HepG2 (cell line): ENCODE results near the gene ATP5F1E. TPM values are rescaled to one million over a fixed set of nuclear protein-coding genes. Genes with fewer than 3 reads are reported as not detected.

ENCODE experiments used
- ADNP ChIP-seq: sonication (generic); formaldehyde crosslinking; IDR thresholded peaks from 2 replicates; pipeline ENCODE4 v1.4.0; 2020; ENCODE audit warnings: missing genetic modification reagents
- E2F1 ChIP-seq: sonication (generic); formaldehyde crosslinking; IDR thresholded peaks from 2 replicates; pipeline ENCODE4 v1.5.0; 2020; ENCODE audit warnings: missing genetic modification reagents
- EHMT2 ChIP-seq: fragments of 200-600 bp; sonication (generic); IDR thresholded peaks from 2 replicates; pipeline ENCODE4 v1.7.0; 2017; ENCODE audit warnings: antibody characterized with exemption, low read depth, low read length, borderline replicate concordance
- ESRRA ChIP-seq: sonication (generic); formaldehyde crosslinking; IDR thresholded peaks from 2 replicates; pipeline ENCODE4 v1.5.1; 2020; ENCODE audit warnings: mild to moderate bottlenecking, low read depth, missing genetic modification reagents
- FIP1L1 ChIP-seq: fragments of 200-400 bp; formaldehyde crosslinking; IDR thresholded peaks from 2 replicates; pipeline ENCODE4 v1.6.1; 2018; ENCODE audit warnings: low read depth, mild to moderate bottlenecking, low read length, moderate library complexity, borderline replicate concordance; ENCODE audit not compliant: insufficient read depth
- FOXA1 ChIP-seq, 2 experiments: fragments of 450-650 bp in 1 of 2; sonication (generic) in 1 of 2; formaldehyde crosslinking in 1 of 2; IDR thresholded peaks; 2 replicates each; pipeline versions ENCODE4 v1.4.0 to v1.6.1; 2016 to 2020; ENCODE audit warnings: missing genetic modification reagents in 1 of 2
- ISX ChIP-seq: sonication (generic); formaldehyde crosslinking; conservative IDR thresholded peaks from 2 replicates; pipeline ENCODE4 v1.5.0; 2020; ENCODE audit warnings: missing genetic modification reagents
- KDM6A ChIP-seq: IDR thresholded peaks from 2 replicates; pipeline ENCODE4 v1.6.1; 2016; ENCODE audit warnings: low read depth
- NAIF1 ChIP-seq: sonication (generic); formaldehyde crosslinking; IDR thresholded peaks from 2 replicates; pipeline ENCODE4 v1.5.0; 2020; ENCODE audit warnings: mild to moderate bottlenecking, missing genetic modification reagents, borderline replicate concordance
- POLR2AphosphoS5 ChIP-seq: IDR thresholded peaks from 2 replicates; pipeline ENCODE4 v1.6.1; 2012; ENCODE audit warnings: low read depth, low read length
- RFXAP ChIP-seq: sonication (generic); formaldehyde crosslinking; IDR thresholded peaks from 2 replicates; pipeline ENCODE4 v1.4.0; 2020; ENCODE audit warnings: missing genetic modification reagents, borderline replicate concordance
- STAG1 ChIP-seq: sonication (generic); formaldehyde crosslinking; IDR thresholded peaks from 2 replicates; pipeline ENCODE4 v1.4.0; 2020; ENCODE audit warnings: missing genetic modification reagents
- ZNF205 ChIP-seq: IDR thresholded peaks from 2 replicates; pipeline ENCODE4 v1.6.1; 2018; ENCODE audit warnings: missing biosample characterization, missing genetic modification reagents
- ZNF598 ChIP-seq: sonication (generic); formaldehyde crosslinking; IDR thresholded peaks from 2 replicates; pipeline ENCODE4 v1.5.1; 2020; ENCODE audit warnings: mild to moderate bottlenecking, missing genetic modification reagents, borderline replicate concordance
- ZNF75D ChIP-seq: sonication (generic); formaldehyde crosslinking; IDR thresholded peaks from 2 replicates; pipeline ENCODE4 v1.8.1; 2023; ENCODE audit warnings: missing genetic modification reagents, mild to moderate bottlenecking, borderline replicate concordance
- polyA plus RNA-seq, 8 experiments: library from polyadenylated mRNA; depleted of rRNA in 3 of 8; stranded (reverse) in 7 of 8; unstranded in 1 of 8; fragments of >200 nt; fragmentation: Illumina TruSeq in 4 of 8; extraction: Trizol in 4 of 8; gene quantifications; 2 replicates each; pipeline versions ENCODE4 v1.2.1 to v1.2.3, GENCODE V29; 2011 to 2016; ENCODE audit warnings: low read depth in 4 of 8, missing spikeins in 1 of 8, mixed read lengths in 1 of 8; ENCODE audit not compliant: insufficient read depth in 1 of 8
- total RNA-seq, 5 experiments: library from RNA; depleted of rRNA; stranded (reverse); fragments of >200 nt; fragmentation: Illumina TruSeq; extraction: Trizol; gene quantifications; 2 replicates each; pipeline ENCODE4 v1.2.3, GENCODE V29; 2016; ENCODE audit warnings: low read depth in 1 of 5
- TF ChIP-seq, protein P1 (sequence below), 2 experiments: fragments of 450-650 bp in 1 of 2; sonication (generic) in 1 of 2; formaldehyde crosslinking in 1 of 2; IDR thresholded peaks; 2 replicates each; pipeline versions ENCODE4 v1.6.1 to v1.8.0; 2016 to 2022; ENCODE audit warnings: antibody characterized with exemption in 1 of 2, mild to moderate bottlenecking in 1 of 2, missing genetic modification reagents in 1 of 2
- TF ChIP-seq, protein P2 (sequence below): sonication (generic); formaldehyde crosslinking; IDR thresholded peaks from 2 replicates; pipeline ENCODE4 v1.4.0; 2020; ENCODE audit warnings: missing genetic modification reagents, mild to moderate bottlenecking, borderline replicate concordance

Gene ATP5F1E
- total and polyA plus RNA-seq, 2 of the 13 experiments (the other 11 are each of a cell fraction or from before 2014, with no cell fraction given), result 121 to 134 TPM

DNA sequence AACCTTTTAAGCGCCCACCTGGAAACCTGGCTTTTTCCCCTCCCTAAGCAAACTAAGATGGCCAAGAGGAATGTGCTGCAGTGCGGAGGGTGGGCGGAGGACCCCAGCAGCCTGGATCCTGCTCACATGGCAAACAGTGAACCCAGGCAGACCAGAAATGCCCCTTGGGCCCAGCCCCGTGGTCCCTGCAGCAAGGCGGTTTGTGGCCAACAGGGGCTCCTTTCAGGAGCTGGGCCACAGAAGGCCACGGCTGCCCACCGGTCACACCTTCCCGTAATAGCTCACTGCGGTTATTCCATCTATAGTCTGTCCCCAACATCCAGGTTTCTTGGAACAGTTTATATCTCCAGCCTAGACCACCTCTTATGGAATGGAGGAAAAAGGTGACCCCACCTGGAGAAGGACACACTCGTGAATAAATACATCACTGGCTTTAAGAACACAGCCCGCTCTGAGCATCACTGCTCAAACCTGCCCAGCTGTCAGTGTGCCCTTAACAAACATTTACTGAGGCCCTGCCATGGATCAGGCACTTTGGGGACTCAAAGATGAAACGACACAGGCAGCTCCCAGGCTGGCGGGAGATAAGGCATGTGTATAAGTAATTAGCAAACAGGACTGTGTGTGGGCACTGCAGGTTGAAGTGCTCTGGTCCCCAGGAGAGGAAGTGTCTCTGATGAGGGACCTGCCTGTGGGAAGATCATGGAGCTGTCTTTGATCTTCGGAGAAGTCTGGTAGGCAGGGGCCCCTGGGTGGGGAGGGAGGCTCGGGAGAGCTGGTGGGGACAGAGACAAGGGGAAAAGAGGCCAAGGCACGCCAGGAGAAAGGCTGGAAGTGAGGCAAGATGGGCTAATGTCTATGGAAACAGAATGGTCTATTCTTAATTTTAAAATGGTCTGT lies 16.1 kb downstream of the ATP5F1E start (continued):
- TF ChIP-seq, protein P1, sequence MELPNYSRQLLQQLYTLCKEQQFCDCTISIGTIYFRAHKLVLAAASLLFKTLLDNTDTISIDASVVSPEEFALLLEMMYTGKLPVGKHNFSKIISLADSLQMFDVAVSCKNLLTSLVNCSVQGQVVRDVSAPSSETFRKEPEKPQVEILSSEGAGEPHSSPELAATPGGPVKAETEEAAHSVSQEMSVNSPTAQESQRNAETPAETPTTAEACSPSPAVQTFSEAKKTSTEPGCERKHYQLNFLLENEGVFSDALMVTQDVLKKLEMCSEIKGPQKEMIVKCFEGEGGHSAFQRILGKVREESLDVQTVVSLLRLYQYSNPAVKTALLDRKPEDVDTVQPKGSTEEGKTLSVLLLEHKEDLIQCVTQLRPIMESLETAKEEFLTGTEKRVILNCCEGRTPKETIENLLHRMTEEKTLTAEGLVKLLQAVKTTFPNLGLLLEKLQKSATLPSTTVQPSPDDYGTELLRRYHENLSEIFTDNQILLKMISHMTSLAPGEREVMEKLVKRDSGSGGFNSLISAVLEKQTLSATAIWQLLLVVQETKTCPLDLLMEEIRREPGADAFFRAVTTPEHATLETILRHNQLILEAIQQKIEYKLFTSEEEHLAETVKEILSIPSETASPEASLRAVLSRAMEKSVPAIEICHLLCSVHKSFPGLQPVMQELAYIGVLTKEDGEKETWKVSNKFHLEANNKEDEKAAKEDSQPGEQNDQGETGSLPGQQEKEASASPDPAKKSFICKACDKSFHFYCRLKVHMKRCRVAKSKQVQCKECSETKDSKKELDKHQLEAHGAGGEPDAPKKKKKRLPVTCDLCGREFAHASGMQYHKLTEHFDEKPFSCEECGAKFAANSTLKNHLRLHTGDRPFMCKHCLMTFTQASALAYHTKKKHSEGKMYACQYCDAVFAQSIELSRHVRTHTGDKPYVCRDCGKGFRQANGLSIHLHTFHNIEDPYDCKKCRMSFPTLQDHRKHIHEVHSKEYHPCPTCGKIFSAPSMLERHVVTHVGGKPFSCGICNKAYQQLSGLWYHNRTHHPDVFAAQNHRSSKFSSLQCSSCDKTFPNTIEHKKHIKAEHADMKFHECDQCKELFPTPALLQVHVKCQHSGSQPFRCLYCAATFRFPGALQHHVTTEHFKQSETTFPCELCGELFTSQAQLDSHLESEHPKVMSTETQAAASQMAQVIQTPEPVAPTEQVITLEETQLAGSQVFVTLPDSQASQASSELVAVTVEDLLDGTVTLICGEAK (IDR thresholded peaks at IDR 0.05), result no peak
- TF ChIP-seq, protein P1 (CRISPR knock-in tag; IDR thresholded peaks at IDR 0.05), result peak; percentile 80; the same call in 1 of the 2 replicates
- TF ChIP-seq E2F1 (CRISPR knock-in tag) (peak; percentile 86), ZNF205 (CRISPR knock-in tag) (peak; percentile 89), ESRRA (peak; percentile 74; the same call in 1 of the 2 replicates), POLR2AphosphoS5 (no peak), NAIF1 (CRISPR knock-in tag) (peak; percentile 58; the same call in 1 of the 2 replicates), FIP1L1 (peak; percentile 70), KDM6A (CRISPR knock-in tag) (peak; percentile 87), RFXAP (CRISPR knock-in tag) (peak; percentile 79), ADNP (0 out of 2 replicates have a peak, but pooled peaks have one; percentile 34), ISX (CRISPR knock-in tag) (no peak), EHMT2 (no peak), FOXA1 (IDR thresholded peaks at IDR 0.05) (no peak), FOXA1 (CRISPR knock-in tag; IDR thresholded peaks at IDR 0.05) (peak; percentile 95), ZNF75D (CRISPR knock-in tag) (no peak), ZNF598 (CRISPR knock-in tag) (no peak), STAG1 (CRISPR knock-in tag) (peak; percentile 35)
- TF ChIP-seq, protein P2, sequence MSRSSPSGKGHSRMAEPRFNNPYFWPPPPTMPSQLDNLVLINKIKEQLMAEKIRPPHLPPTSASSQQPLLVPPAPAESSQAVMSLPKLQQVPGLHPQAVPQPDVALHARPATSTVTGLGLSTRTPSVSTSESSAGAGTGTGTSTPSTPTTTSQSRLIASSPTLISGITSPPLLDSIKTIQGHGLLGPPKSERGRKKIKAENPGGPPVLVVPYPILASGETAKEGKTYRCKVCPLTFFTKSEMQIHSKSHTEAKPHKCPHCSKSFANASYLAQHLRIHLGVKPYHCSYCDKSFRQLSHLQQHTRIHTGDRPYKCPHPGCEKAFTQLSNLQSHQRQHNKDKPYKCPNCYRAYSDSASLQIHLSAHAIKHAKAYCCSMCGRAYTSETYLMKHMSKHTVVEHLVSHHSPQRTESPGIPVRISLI (CRISPR knock-in tag), result peak; percentile 48; the same call in 1 of the 2 replicates
